AG09309 (cell line): Measurements from ENCODE around the gene HIVEP1.
"Not testable (repeated sequence)": the region's sequence is repeated elsewhere in the genome, so short reads cannot be mapped to it uniquely, and the experiment has no call there.

Experiments
- DNase-seq: peaks from one replicate; pipeline ENCODE4 v3.0.0-alpha.2; 2010; ENCODE audit warnings: low read depth
- H3K4me3 ChIP-seq: 2 replicates; pipeline ENCODE4 v1.5.1; 2011; ENCODE audit warnings: mild to moderate bottlenecking, low read depth, low read length, moderate library complexity; ENCODE audit not compliant: control insufficient read depth
- CTCF ChIP-seq: IDR thresholded peaks from 2 replicates; pipeline ENCODE4 v1.5.1; 2011; ENCODE audit warnings: mild to moderate bottlenecking, low read depth, low read length, inconsistent platforms; ENCODE audit not compliant: insufficient read depth, control insufficient read depth; ENCODE audit errors: missing control alignments

Gene HIVEP1

GRCh38 chr6:12099623-12100338 is 87.7 kb downstream of the HIVEP1 start:
- no peak for DNase-seq
- no peak for TF ChIP-seq CTCF
- no peak overlapping the region for H3K4me3 ChIP-seq

- no peak for TF ChIP-seq CTCF
- no peak for DNase-seq
Observed at GRCh38 chr6:12101048-12101447, 88.9 kb downstream of the HIVEP1 start.

GRCh38 chr6:12101653-12102312 is 89.7 kb downstream of the HIVEP1 start:
- DNase-seq = no peak
- H3K4me3 ChIP-seq = no peak overlapping the region
- TF ChIP-seq CTCF = no peak

More at GRCh38 chr6:12101048-12101447, 88.9 kb downstream of the HIVEP1 start:
- no peak overlapping the region for H3K4me3 ChIP-seq

GRCh38 chr6:12102350-12102749 is 90.2 kb downstream of the HIVEP1 start:
- no peak for TF ChIP-seq CTCF
- no peak for DNase-seq
- H3K4me3 ChIP-seq = no peak overlapping the region

- no peak overlapping the region for H3K4me3 ChIP-seq
- TF ChIP-seq CTCF = no peak
- DNase-seq = no peak
Observed at GRCh38 chr6:12103158-12103557, 91.0 kb downstream of the HIVEP1 start.

GRCh38 chr6:12105271-12105670 is 93.2 kb downstream of the HIVEP1 start:
- no peak for TF ChIP-seq CTCF
- DNase-seq = no peak
- no peak overlapping the region for H3K4me3 ChIP-seq

GRCh38 chr6:12108376-12108775 is 96.3 kb downstream of the HIVEP1 start:
- not testable (repeated sequence) for DNase-seq, H3K4me3 ChIP-seq
